ENCODE data around the gene PEA15. TPM values are rescaled to one million over a fixed set of nuclear protein-coding genes. Genes with fewer than 3 reads are reported as not detected.
A peak's percentile ranks its signal among the peaks of the same experiment; 100 is the strongest.

Gene PEA15
- total RNA-seq, 1 donor from 2014 or later: 44.6 TPM

- peaks cover 43% of the 10 kb centered on the region for H3K4me1 Mint-ChIP-seq (ENCODE audit: low read depth, unreplicated experiment)
- H3K4me3 Mint-ChIP-seq (ENCODE audit: unreplicated experiment): no peak overlapping the region
- no peak for DNase-seq
- peaks cover 15% of the 10 kb centered on the region for H3K27me3 Mint-ChIP-seq (ENCODE audit: unreplicated experiment)
- TF ChIP-seq CTCF (IDR thresholded peaks at IDR 0.05; ENCODE audit: partially characterized antibody, unreplicated experiment): no peak
- H3K27ac Mint-ChIP-seq (ENCODE audit: unreplicated experiment): no peak overlapping the region
- H3K9me3 Mint-ChIP-seq (ENCODE audit: unreplicated experiment): peaks cover 7% of the 10 kb centered on the region
- H3K36me3 Mint-ChIP-seq (ENCODE audit: unreplicated experiment): peaks cover 3% of the 10 kb centered on the region
Observed at GRCh38 chr1:160207771-160208556, 2.8 kb downstream of the PEA15 start.

- H3K4me3 Mint-ChIP-seq (ENCODE audit: unreplicated experiment): peak overlapping the region; percentile 1
Observed at GRCh38 chr1:160208557-160209320, 3.6 kb downstream of the PEA15 start.

GRCh38 chr1:160209321-160210046 lies 4.3 kb downstream of the PEA15 start:
- peaks cover 10% of the 10 kb centered on the region for H3K27me3 Mint-ChIP-seq (ENCODE audit: unreplicated experiment)
- peaks cover 40% of the 10 kb centered on the region for H3K4me1 Mint-ChIP-seq (ENCODE audit: low read depth, unreplicated experiment)
- peaks cover 7% of the 10 kb centered on the region for H3K9me3 Mint-ChIP-seq (ENCODE audit: unreplicated experiment)
- no peak for DNase-seq
- no peak for TF ChIP-seq CTCF (IDR thresholded peaks at IDR 0.05; ENCODE audit: partially characterized antibody, unreplicated experiment)
- peaks cover 5% of the 10 kb centered on the region for H3K36me3 Mint-ChIP-seq (ENCODE audit: unreplicated experiment)
- peak overlapping the region; percentile 14 for H3K27ac Mint-ChIP-seq (ENCODE audit: unreplicated experiment)
- peak overlapping the region; percentile 18 for H3K4me3 Mint-ChIP-seq (ENCODE audit: unreplicated experiment)

More at GRCh38 chr1:160208557-160209320, 3.6 kb downstream of the PEA15 start:
- Mint-ChIP-seq H3K4me1 (ENCODE audit: low read depth, unreplicated experiment) (peaks cover 43% of the 10 kb centered on the region), H3K27ac (ENCODE audit: unreplicated experiment) (peak overlapping the region; percentile 14), H3K36me3 (ENCODE audit: unreplicated experiment) (peaks cover 5% of the 10 kb centered on the region), H3K27me3 (ENCODE audit: unreplicated experiment) (peaks cover 15% of the 10 kb centered on the region), H3K9me3 (ENCODE audit: unreplicated experiment) (peaks cover 7% of the 10 kb centered on the region)
- TF ChIP-seq CTCF (IDR thresholded peaks at IDR 0.05; ENCODE audit: partially characterized antibody, unreplicated experiment): no peak
- no peak for DNase-seq

- Mint-ChIP-seq H3K4me3 (ENCODE audit: unreplicated experiment) (no peak overlapping the region), H3K27ac (ENCODE audit: unreplicated experiment) (peak overlapping the region; percentile 34), H3K9me3 (ENCODE audit: unreplicated experiment) (peaks cover 7% of the 10 kb centered on the region), H3K36me3 (ENCODE audit: unreplicated experiment) (peaks cover 5% of the 10 kb centered on the region), H3K27me3 (ENCODE audit: unreplicated experiment) (peaks cover 10% of the 10 kb centered on the region), H3K4me1 (ENCODE audit: low read depth, unreplicated experiment) (peaks cover 39% of the 10 kb centered on the region)
- no peak for TF ChIP-seq CTCF (IDR thresholded peaks at IDR 0.05; ENCODE audit: partially characterized antibody, unreplicated experiment)
- no peak for DNase-seq
Observed at GRCh38 chr1:160210561-160210960, 5.4 kb downstream of the PEA15 start.
